GM12873 (cell line): ENCODE data around the gene MUC20.

ENCODE experiments used
- CTCF ChIP-seq: IDR thresholded peaks from 2 replicates; pipeline ENCODE4 v1.5.1; 2012; ENCODE audit warnings: low read depth, mild to moderate bottlenecking, moderate library complexity, low read length, control low read depth; ENCODE audit not compliant: insufficient read depth; ENCODE audit errors: missing control alignments

The MUC20 gene

GRCh38 chr3:195738274-195739044 lies 17.7 kb downstream of the MUC20 start:
- TF ChIP-seq CTCF = no peak

DNA sequence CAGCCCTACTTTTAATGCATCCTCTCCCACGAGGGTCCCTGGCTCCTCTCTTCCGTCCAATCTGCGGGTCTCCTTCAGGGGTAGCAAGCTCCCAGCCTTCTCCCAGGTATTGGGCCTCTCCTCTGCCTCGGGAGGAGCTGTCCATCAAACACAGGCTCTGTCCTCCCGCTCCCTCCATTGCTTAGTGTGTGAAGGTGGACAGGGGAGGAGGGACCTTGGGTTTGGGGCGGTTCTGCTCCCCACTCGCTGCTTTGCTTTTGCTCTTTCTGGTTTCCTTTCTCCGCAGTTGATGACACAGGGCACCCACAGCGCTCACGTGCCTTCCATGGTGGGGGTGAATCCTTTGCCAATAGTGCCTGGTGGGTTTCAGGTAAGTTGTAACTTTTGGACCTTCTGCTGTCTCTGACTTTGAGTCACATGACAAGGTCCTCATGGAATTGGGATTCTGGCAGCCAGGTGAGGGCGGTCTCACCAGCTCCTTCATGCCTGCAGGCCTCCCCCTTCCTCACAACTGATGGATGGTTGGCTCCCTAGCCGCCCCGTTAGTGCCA lies 18.9 kb downstream of the MUC20 start:
- no peak for TF ChIP-seq CTCF

DNA sequence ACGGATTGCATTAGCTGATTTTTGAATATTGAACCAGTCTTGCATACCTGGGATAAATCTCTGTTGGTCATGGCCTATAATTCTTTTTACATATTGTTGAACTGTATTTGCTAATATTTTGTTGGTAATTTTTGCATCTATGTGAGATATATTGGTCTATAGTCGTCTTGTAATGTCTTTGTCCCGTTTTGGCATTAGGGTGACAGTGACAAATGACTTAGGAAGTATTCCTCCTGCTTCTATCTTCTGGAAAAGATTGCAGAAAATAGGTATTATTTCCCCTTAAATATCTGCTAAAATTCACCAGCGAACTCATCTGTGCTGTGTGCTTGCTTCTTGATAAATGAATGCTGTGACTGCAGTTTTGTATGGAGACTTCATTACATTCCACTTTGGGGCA lies 23.7 kb downstream of the MUC20 start:
- TF ChIP-seq CTCF = no peak

DNA sequence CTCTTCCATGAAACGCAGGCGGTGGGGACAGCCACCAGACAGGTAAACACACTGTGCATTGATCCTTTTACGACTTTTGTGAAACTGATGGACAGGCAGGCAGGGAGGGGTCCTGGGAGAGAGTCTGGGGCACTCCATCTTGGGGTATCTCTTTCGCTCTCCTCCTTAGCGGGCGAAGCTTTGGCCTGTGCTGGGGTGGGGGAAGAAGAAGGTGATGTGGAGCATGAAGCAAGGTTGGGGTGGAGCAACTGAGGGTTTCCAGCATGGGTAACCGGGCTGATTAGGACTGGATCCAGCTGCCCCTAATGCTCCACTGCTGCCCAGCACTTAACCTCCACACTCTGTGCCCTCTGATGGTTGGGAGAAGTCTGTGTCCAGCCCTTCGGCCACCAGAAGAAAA lies 25.6 kb downstream of the MUC20 start:
- TF ChIP-seq CTCF = no peak

DNA sequence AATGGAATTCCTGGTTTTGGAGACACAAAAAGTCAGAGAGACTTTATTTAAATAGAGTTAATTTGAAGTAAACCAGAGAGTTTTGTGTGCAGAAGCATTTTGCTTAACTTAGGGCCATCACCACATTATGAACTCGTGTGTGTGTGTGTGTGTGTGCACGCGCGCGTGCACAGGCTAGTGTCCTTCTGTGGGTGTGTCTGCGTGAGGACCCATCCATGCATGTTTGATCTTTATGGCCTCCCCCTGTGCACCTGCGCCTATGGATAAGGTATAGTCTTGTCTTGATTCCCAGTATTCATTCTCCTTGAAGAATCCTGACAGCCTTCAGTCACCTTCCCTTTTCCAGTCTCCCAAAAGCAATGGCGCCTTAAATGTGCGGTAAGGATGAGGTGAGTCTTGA lies 26.0 kb downstream of the MUC20 start:
- TF ChIP-seq CTCF = no peak

- TF ChIP-seq CTCF = no peak
Measured at GRCh38 chr3:195748661-195749060, 27.9 kb downstream of the MUC20 start.

GRCh38 chr3:195750797-195751520 lies 30.2 kb downstream of the MUC20 start:
- no peak for TF ChIP-seq CTCF
